Heart left ventricle (tissue), 16 donors: ENCODE measurements around the gene TYMS. TPM values are rescaled to one million over a fixed set of nuclear protein-coding genes. Genes with fewer than 3 reads are reported as not detected.

ENCODE experiments used
- ATAC-seq, 4 donors: fragments of 200-7000 bp; cut with Tn5 transposase; one replicate each; pipeline ENCODE4 v1.9.1; 2020 to 2022; ENCODE audit warnings: moderate library complexity in 4 of 4, mild to moderate bottlenecking in 3 of 4, moderate number of reproducible peaks in 1 of 4
- DNase-seq, 5 donors: peaks; one replicate each; pipeline ENCODE4 v3.0.0-alpha.2; 2020
- H3K27ac ChIP-seq, 12 donors: fragments of 200-600 bp; sonication (generic) in 4 of 12; one replicate each; pipeline versions ENCODE4 v1.5.0 to v1.8.0; 2016 to 2022; ENCODE audit warnings: mild to moderate bottlenecking in 2 of 12
- H3K27me3 ChIP-seq, 9 donors: fragments of 200-600 bp; sonication (generic) in 2 of 9; one replicate each; pipeline versions ENCODE4 v1.5.1 to v1.8.0; 2016 to 2022; ENCODE audit warnings: mild to moderate bottlenecking in 3 of 9
- H3K36me3 ChIP-seq, 9 donors: fragments of 200-600 bp; sonication (generic) in 2 of 9; one replicate each; pipeline versions ENCODE4 v1.5.0 to v1.8.0; 2018 to 2022; ENCODE audit warnings: mild to moderate bottlenecking in 2 of 9
- H3K4me1 ChIP-seq, 12 donors: fragments of 200-600 bp; sonication (generic) in 4 of 12; one replicate each; pipeline versions ENCODE4 v1.5.0 to v1.8.0; 2016 to 2022; ENCODE audit warnings: mild to moderate bottlenecking in 3 of 12
- H3K4me3 ChIP-seq, 12 donors: fragments of 200-600 bp; sonication (generic) in 4 of 12; one replicate each; pipeline versions ENCODE4 v1.5.0 to v1.8.0; 2017 to 2022; ENCODE audit warnings: mild to moderate bottlenecking in 9 of 12, moderate library complexity in 4 of 12
- H3K9me3 ChIP-seq, 12 donors: fragments of 200-600 bp; sonication (generic) in 4 of 12; one replicate each; pipeline versions ENCODE4 v1.5.0 to v1.8.0; 2016 to 2022; ENCODE audit warnings: mild to moderate bottlenecking in 1 of 12
- POLR2A ChIP-seq, 2 donors: fragments of 450-650 bp; IDR thresholded peaks; one replicate each; pipeline ENCODE4 v1.6.1; 2017; ENCODE audit warnings: antibody characterized with exemption in 2 of 2, mild to moderate bottlenecking in 2 of 2, moderate library complexity in 2 of 2
- WGBS, 4 donors: extraction: QIAGEN DNeasy Blood & Tissue Kit in 2 of 4; methylation state at CpG; one replicate each; pipeline versions ENCODE4 v1.1.5 to v1.1.7; 2013 to 2018; 5-methylcytosine and 5-hydroxymethylcytosine counted together
- intact Hi-C, 10 donors: fragments of 100-400 bp; cut with DNase I; formaldehyde crosslinking; loops; one replicate each; pipeline versions ENCODE4 v1.11.1 to v1.14.2; 2022
- polyA plus RNA-seq, 2 donors: library from polyadenylated mRNA; stranded (reverse); fragments of 200-250 nt; gene quantifications; one replicate each; pipeline ENCODE4 v1.2.3, GENCODE V29; 2013
- total RNA-seq, 9 donors: library from RNA; depleted of rRNA in 2 of 9; stranded (reverse); fragments of >200 nt in 2 of 9; fragmentation: NEBNext Ultra II Directional in 3 of 9; extraction: Animal tissue kit (Norgen Biotek cat#: 25700) in 3 of 9; gene quantifications; one replicate each; pipeline versions ENCODE4 v1.1.0 to v1.2.4, GENCODE V29; 2016 to 2023
- TF ChIP-seq, protein P1 (sequence below), 12 donors: fragments of 200-600 bp; sonication (generic) in 4 of 12; IDR thresholded peaks; one replicate each; pipeline versions ENCODE4 v1.5.0 to v1.8.0; 2018 to 2022; ENCODE audit warnings: antibody characterized with exemption in 12 of 12, mild to moderate bottlenecking in 5 of 12
- donor health status: ischemic (EF 13 %, LVEDD 7.1; RV severe dilation, severe dysfunction).
- donor health status: healthy with polysubstance abuse.
- donor health status: DM: no; HTN: yes; CAD: no.
- donor health status: DM: no; HTN: no; CAD: no.
- donor health status: ischemic (EF 25% LVEDD 6.9; RV normal size, moderate dysfunction).
- donor health status: ischemic (EF 25% LVEDD 5.7; RV mildly dilated, moderate dysfunction).
- donor health status: healthy.
- donor health status: DM: yes; HTN: yes; CAD: no.
- donor health status: ischemic (EF 35%, LVEDD 5.7; RV mildly dilated, moderate dysfunction).
- donor health status: nonischemic (EF 11% LVEDD 7.7; RV severe dilation, severe dysfunction).
- donor health status: DM: yes; HTN: yes; CAD: no.
- donor health status: PGD.
- donor health status: ischemic (EF 29% LVEDD 5.4; RV normal size, mild dysfunction).
- donor health status: nonischemic (EF 23%, LVEDD 6.1; RV moderate dilation, normal function).

TYMS gene
- total and polyA plus RNA-seq, 11 donors: 0.34 to 32.3 (median 2.2) TPM; not detected in 1

DNA sequence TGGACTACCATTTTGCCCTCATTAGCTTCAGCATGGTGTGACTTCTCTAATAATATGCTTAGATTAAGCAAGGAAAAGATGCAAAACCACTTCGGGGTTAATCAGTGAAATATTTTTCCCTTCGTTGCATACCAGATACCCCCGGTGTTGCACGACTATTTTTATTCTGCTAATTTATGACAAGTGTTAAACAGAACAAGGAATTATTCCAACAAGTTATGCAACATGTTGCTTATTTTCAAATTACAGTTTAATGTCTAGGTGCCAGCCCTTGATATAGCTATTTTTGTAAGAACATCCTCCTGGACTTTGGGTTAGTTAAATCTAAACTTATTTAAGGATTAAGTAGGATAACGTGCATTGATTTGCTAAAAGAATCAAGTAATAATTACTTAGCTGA is 16.3 kb downstream of the TYMS start:
- H3K36me3 ChIP-seq: peaks cover 0 to 91% (median 64%) of the 10 kb centered on the region in 9 donors
- peaks cover 0 to 6% (median 0%) of the 10 kb centered on the region in 12 donors for H3K4me1 ChIP-seq
- TF ChIP-seq, protein P1, sequence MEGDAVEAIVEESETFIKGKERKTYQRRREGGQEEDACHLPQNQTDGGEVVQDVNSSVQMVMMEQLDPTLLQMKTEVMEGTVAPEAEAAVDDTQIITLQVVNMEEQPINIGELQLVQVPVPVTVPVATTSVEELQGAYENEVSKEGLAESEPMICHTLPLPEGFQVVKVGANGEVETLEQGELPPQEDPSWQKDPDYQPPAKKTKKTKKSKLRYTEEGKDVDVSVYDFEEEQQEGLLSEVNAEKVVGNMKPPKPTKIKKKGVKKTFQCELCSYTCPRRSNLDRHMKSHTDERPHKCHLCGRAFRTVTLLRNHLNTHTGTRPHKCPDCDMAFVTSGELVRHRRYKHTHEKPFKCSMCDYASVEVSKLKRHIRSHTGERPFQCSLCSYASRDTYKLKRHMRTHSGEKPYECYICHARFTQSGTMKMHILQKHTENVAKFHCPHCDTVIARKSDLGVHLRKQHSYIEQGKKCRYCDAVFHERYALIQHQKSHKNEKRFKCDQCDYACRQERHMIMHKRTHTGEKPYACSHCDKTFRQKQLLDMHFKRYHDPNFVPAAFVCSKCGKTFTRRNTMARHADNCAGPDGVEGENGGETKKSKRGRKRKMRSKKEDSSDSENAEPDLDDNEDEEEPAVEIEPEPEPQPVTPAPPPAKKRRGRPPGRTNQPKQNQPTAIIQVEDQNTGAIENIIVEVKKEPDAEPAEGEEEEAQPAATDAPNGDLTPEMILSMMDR (IDR thresholded peaks at IDR 0.05): no peak
- no peak for TF ChIP-seq POLR2A (IDR thresholded peaks at IDR 0.05)
- WGBS, 4 donors: 46 to 48% (median 48%) methylated on average over 5 of the region's 5 CpGs
- no peaks in the 10 kb centered on the region for H3K9me3 ChIP-seq
- no peak overlapping the region for H3K4me3 ChIP-seq
- ATAC-seq: no peak
- intact Hi-C loops: no loop called here
- H3K27ac ChIP-seq: peak overlapping the region in 1 of 12 donors; percentile 7
- H3K27me3 ChIP-seq: no peaks in the 10 kb centered on the region
- DNase-seq: no peak

DNA sequence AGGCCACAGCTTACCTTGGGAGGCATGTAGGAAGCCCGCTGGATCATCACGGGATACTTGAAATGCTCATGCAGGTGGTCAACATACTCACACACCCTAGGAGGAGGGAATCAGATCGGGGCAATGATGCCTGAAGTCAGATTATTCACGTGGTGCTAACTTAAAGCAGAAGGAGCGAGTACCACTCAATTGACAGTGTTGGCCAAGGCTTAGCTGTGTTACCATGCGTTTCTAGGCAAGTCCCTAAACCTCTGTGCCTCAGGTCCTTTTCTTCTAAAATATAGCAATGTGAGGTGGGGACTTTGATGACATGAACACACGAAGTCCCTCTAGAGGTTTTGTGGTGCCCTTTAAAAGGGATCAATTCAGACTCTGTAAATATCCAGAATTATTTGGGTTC is 17.9 kb downstream of the TYMS start:
- Histone ChIP-seq H3K27ac (no peak overlapping the region), H3K4me1 (peaks cover 0 to 6% (median 0%) of the 10 kb centered on the region in 12 donors), H3K27me3 (no peaks in the 10 kb centered on the region), H3K9me3 (no peaks in the 10 kb centered on the region), H3K36me3 (peaks cover 0 to 89% (median 66%) of the 10 kb centered on the region in 9 donors), H3K4me3 (no peak overlapping the region)
- intact Hi-C loops: no loop called here
- 95 to 99% (median 96%) methylated on average over 7 of the region's 7 CpGs for WGBS, 4 donors
- TF ChIP-seq, protein P1 (IDR thresholded peaks at IDR 0.05): no peak
- no peak for TF ChIP-seq POLR2A (IDR thresholded peaks at IDR 0.05)
- no peak for DNase-seq
- ATAC-seq: no peak

DNA sequence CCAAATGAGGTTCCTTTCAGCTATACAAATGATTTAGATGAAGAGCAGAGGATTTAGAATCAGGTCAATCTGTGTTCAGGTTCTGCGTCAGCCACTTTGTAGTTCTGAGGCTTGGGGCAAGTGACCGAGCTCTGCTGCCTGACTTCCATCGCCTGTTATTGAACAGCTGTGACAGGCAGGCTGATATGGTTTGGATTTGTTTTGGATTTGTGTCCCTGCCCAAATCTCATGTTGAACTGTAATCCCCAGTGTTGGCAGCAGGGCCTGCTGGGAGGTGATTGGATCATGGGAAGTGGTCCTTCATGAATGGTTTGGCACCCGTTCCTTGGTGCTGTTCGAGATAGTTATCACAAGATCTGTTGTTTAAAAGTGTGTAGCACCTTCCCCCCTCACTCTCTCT is 18.6 kb downstream of the TYMS start:
- intact Hi-C loops: no loop called here
- WGBS, 4 donors: 65 to 89% (median 84%) methylated on average over 5 of the region's 5 CpGs
- DNase-seq (peak in 1 of 5 donors; percentile 31), ATAC-seq (peak in 1 of 4 donors; percentile 69)
- Histone ChIP-seq H3K9me3 (no peaks in the 10 kb centered on the region), H3K4me1 (peaks cover 0 to 6% (median 0%) of the 10 kb centered on the region in 12 donors), H3K4me3 (no peak overlapping the region), H3K27me3 (no peaks in the 10 kb centered on the region), H3K27ac (no peak overlapping the region), H3K36me3 (peaks cover 0 to 83% (median 65%) of the 10 kb centered on the region in 9 donors)
- TF ChIP-seq, protein P1 (IDR thresholded peaks at IDR 0.05): no peak
- TF ChIP-seq POLR2A (IDR thresholded peaks at IDR 0.05): no peak

DNA sequence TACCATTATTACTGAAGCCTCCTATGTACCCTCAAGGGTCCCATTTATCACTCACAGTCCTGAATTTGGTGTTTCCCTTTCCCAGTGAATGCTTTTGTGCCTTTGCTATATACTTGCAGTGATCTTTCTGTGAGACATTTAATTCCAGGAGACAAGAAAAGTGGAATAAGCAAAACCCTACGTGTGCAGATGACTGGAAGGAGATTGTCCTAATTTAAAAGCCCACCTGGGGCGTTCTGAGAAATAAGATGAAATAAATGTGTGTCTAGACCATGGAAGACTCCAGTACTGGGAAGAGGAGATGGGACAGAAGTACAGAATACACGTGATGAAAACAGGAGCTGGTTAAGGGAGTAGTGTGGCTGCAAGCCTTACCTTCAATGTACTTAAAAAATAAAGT is 19.3 kb downstream of the TYMS start:
- no peaks in the 10 kb centered on the region for H3K27me3 ChIP-seq
- H3K36me3 ChIP-seq: peaks cover 0 to 83% (median 65%) of the 10 kb centered on the region in 9 donors
- no peaks in the 10 kb centered on the region for H3K9me3 ChIP-seq
- DNase-seq (no peak), ATAC-seq (no peak)
- no peak overlapping the region for H3K4me3 ChIP-seq
- 89 to 94% (median 93%) methylated on average over 3 of the region's 3 CpGs for WGBS, 4 donors
- no peak for TF ChIP-seq POLR2A (IDR thresholded peaks at IDR 0.05)
- TF ChIP-seq, protein P1 (IDR thresholded peaks at IDR 0.05): no peak
- peaks cover 0 to 6% (median 0%) of the 10 kb centered on the region in 12 donors for H3K4me1 ChIP-seq
- no peak overlapping the region for H3K27ac ChIP-seq
- intact Hi-C loops: no loop called here
